KBM-7 (cell line): Measurements from ENCODE around the gene DAD1.

Experiments used
- DNase-seq: peaks from one replicate; pipeline ENCODE4 v3.0.0-alpha.2; 2015
- in situ Hi-C: fragments of 300-500 bp; cut with MboI; formaldehyde crosslinking; loops from 2 replicates; pipeline ENCODE4 v1.14.3; 2020; ENCODE audit warnings: low sequenced_read_pairs, low pct_unique_long_range_greater_than_20kb, mixed read lengths

DAD1 gene

GRCh38 chr14:22530127-22530526, 58.9 kb downstream of the DAD1 start:
- in situ Hi-C loops, result no loop called here
- DNase-seq, result no peak

DNA sequence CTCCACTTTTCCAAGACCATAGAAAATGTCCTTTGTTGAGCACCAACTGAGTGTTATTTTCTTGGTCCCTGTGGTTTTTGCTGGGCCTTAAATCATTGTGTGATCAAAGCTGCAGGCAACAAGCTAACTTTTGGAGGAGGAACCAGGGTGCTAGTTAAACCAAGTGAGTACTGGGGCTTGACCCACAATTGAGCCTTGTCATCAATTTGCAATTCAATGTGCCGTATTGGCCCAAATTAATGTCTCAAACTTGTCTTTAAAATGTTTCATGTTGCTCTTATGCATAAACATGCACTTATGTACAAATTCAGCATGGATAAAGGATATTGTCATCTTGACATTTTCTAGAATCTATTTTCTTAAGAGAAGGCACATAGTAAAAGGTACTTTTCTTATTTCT, 62.3 kb downstream of the DAD1 start:
- in situ Hi-C loops, result no loop called here
- DNase-seq, result no peak

DNA sequence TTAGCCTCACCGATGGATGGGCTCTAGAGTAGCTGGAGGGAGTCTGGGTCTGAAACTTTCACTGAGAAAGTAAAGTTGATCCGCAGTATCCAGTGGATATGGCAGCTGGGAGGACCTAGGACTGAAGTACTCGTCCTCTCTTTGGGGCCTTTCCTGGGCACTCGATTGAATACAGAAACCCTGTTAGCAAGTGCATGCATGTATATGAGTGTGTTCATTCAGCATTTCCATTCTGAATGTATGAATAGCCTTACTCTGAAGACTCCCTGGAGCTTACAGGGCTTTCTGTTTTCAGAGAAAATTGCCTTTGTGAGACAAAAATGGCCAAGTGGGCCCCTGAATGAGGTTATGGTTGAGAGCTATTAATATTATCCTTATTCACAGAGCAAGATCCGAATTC, 62.8 kb downstream of the DAD1 start:
- DNase-seq, result no peak

DNA sequence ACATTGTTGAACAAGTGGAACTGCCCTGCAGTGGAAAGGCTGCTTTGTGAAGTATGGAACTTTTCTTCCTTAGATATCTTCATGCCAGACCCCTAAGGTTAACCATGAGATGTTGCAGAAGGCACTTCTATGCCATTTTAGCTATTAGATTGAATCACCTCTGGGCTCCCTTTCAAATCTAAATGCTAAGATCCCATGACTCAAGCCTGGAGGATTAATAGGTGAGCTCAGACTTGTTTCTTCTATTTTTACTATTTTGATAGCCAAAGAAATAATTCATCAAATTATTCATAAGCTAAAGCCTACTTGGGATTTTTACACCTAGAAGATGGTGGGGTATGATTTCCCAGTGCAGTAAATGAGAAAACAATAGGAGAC, 64.3 kb downstream of the DAD1 start:
- in situ Hi-C loops, result no loop called here
- no peak for DNase-seq

More for the DNA sequence above, 62.8 kb downstream of the DAD1 start:
- in situ Hi-C loops, result no loop called here

DNA sequence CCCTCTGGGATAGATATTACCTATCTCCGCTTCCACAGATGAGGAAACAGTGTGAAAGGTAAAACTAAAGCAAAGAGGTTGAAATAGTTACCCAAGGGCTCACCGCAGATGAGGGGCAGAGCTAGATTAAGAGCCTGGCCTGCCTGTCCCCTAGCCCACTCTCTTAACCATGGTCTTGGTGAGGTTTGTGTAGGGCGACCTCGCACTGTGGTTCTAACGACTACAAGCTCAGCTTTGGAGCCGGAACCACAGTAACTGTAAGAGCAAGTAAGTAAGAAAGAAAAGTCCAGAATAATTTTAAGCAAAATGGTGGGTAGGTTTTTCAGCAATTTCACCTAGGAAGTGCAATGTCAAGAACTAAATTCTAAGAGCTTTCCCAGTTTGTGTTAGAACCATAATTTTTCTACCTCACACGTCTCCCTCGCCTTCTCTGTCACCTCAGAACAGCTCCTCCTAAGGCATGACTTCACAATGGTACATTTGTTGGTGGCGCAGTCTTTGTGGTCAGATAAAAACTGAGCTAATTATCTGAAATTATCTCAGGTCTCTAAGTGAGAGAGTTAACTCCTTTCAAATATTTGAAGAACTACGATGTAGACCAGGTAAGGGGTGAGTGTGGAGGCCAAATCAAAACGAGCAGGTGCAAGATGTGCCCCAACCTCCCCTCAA, 64.8 kb downstream of the DAD1 start:
- in situ Hi-C loops, result no loop called here
- DNase-seq, result no peak

- DNase-seq, result no peak
- in situ Hi-C loops, result no loop called here
Measured at GRCh38 chr14:22523283-22523682, 65.7 kb downstream of the DAD1 start.

- in situ Hi-C loops, result no loop called here
- no peak for DNase-seq
Measured at GRCh38 chr14:22522466-22522957, 66.5 kb downstream of the DAD1 start.

GRCh38 chr14:22521449-22522239, 67.4 kb downstream of the DAD1 start:
- in situ Hi-C loops, result no loop called here

DNA sequence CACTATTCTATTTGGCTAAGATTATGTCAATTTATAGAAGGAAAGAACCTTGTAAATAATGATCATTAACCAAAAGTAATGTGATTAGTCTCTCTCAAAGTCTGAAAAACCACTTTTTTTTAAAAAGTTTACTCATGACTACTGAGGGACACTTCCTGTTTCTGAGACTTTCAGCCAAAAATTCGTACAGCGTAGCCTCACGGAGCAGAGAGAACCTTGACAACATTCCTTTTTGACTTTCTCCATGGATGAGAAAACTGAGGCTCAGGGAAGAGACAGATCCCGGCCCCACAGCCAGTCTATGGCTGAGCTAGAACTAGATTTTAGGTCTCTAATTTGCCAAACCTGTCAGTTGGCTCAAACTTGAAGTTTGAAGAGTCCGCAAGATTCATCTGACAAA, 68.2 kb downstream of the DAD1 start:
- in situ Hi-C loops, result no loop called here

More at GRCh38 chr14:22521449-22522239, 67.4 kb downstream of the DAD1 start:
- no peak for DNase-seq

DNA sequence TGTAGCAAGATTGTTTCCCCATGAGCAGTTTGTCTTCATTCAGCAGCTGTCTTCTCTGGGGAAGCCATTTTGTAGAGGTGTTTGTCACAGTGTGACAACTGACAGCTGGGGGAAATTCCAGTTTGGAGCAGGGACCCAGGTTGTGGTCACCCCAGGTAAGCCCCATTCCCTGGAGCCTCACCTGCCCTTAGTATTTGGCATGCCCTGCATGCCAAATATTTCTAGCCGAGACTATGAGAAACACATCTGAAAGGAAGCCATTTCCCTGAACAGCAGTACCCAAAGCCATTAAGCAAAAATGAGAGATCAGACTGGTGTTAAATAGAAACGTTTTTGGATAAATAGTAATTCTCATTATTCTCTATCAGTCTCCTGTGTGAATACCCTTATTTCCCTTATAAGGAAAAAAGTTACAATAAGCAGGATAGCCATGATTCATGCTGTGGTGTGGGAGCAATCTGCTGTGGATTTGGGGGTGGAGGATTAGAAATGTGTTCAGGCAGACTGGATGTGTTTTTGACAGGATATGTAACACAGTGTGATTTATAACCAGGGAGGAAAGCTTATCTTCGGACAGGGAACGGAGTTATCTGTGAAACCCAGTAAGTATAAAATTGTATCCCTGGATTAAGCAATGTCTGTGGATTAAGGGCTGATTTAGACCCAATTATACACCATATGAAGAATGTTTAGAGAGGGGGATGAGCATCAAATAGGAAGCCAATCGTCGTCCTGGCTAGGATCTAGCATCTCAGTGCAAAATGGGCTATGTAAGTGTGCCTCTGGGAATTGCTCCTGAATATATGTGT, 68.9 kb downstream of the DAD1 start:
- DNase-seq, result no peak

More for the DNA sequence above, 68.2 kb downstream of the DAD1 start:
- no peak for DNase-seq

DNA sequence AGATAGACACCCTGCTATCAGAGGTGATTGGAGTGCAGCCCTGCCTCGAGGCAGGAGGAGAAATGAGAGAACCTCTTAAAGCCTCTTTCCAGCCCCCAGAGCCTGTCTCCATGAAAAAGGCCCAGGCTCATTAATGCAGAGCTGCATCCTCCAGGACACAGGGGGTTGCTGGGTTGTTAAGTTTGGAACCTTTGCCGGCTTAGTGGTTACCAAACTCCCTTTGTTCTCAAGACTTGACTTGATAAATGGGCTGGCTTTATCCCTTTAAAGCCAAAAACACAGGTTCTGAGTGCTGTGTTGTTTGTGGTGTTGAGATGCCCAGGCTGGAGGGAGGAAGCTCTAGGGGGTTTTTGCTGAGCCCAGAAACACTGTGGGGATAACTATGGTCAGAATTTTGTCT, 71.0 kb downstream of the DAD1 start:
- DNase-seq, result no peak
- in situ Hi-C loops, result no loop called here

More for the DNA sequence above, 68.9 kb downstream of the DAD1 start:
- in situ Hi-C loops, result no loop called here

GRCh38 chr14:22517117-22517720, 71.8 kb downstream of the DAD1 start:
- in situ Hi-C loops, result no loop called here

GRCh38 chr14:22515929-22516328, 73.1 kb downstream of the DAD1 start:
- no peak for DNase-seq
- in situ Hi-C loops, result no loop called here

More at GRCh38 chr14:22517117-22517720, 71.8 kb downstream of the DAD1 start:
- DNase-seq, result no peak
